ENCODE measurements around the gene ADGRD1.

The ADGRD1 gene

DNA sequence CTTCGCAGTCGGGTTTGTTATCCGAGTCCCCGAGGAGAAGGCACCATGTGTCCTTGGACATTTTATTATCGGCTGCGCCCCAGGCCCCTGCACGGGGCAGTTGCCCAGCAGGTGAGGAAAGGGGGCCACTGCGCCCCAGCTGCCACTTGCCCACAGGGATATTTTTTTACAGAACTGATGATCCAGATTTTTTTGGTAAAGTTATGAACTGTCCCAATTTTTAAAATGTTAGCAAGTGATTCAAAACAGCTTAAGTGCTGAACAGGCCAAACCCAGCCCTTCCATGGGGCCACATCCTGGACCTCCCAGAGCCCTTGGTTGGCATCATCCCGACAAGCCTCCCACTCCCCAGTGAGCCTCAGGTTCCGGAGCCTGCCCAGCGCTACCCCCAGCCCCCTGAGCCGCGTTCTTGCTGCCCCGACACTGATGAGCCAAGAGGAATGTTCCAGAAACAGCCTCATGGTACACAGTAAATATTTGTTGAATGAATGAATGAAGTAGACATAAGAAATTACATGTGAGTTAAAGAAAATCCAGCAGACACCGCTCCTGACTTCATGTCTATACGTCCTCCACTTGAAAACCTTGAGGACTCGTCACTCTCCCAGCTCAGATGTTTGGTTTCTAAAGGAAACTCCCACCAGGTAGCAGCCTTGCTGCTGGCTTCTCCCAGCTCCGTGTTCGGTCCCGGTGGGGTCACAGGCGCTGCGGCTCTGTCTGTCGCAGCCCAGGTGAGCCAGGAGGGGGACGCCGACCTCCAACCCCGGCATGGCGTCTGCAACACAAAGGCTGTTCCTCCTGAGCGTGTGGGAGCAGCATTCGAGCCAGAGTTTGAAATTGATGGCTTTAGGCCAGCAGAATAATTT is 88.5 kb downstream of the ADGRD1 start:
- ATAC-seq (ENCODE audit: low read depth) (no peak), DNase-seq (ENCODE audit: low spot score) (peak; percentile 41)
- H3K4me1 ChIP-seq (ENCODE audit: insufficient read depth, poor library complexity, severe bottlenecking), result no peaks in the 10 kb centered on the region

DNA sequence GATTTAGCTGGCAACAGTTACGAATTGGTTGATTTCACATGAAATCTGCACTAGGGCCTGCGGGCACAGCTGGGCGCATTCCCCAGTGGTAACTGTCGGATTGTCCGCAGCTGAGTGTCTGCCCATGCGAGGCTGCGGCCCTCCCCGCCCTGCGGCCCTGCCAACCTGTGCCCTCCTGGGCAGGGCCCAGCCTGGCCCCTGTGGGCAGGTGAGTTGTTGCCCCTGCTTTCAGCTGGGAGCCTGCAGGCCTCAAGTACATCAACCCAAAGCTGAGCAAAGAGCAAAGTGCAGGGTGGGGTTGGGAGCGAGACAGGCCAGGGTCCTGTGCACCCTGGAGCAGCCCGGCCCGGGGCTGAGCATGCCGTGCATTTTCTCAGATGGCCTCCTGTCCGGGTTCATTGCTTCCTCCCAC is 89.1 kb downstream of the ADGRD1 start:
- peaks cover 8% of the 10 kb centered on the region for H3K27me3 ChIP-seq (ENCODE audit: insufficient read depth, poor library complexity, severe bottlenecking)
- H3K9me3 ChIP-seq (ENCODE audit: severe bottlenecking), result no peaks in the 10 kb centered on the region
- DNase-seq (ENCODE audit: low spot score) (peak; percentile 36), ATAC-seq (ENCODE audit: low read depth) (no peak)
- TF ChIP-seq, protein P1, sequence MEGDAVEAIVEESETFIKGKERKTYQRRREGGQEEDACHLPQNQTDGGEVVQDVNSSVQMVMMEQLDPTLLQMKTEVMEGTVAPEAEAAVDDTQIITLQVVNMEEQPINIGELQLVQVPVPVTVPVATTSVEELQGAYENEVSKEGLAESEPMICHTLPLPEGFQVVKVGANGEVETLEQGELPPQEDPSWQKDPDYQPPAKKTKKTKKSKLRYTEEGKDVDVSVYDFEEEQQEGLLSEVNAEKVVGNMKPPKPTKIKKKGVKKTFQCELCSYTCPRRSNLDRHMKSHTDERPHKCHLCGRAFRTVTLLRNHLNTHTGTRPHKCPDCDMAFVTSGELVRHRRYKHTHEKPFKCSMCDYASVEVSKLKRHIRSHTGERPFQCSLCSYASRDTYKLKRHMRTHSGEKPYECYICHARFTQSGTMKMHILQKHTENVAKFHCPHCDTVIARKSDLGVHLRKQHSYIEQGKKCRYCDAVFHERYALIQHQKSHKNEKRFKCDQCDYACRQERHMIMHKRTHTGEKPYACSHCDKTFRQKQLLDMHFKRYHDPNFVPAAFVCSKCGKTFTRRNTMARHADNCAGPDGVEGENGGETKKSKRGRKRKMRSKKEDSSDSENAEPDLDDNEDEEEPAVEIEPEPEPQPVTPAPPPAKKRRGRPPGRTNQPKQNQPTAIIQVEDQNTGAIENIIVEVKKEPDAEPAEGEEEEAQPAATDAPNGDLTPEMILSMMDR (IDR thresholded peaks at IDR 0.05; ENCODE audit: poor library complexity, severe bottlenecking), result no peak
- H3K4me3 ChIP-seq (ENCODE audit: severe bottlenecking), result no peak overlapping the region
- H3K36me3 ChIP-seq (ENCODE audit: low read depth), result no peaks in the 10 kb centered on the region
- H3K27ac ChIP-seq (ENCODE audit: poor library complexity, severe bottlenecking), result no peak overlapping the region
- H3K4me1 ChIP-seq (ENCODE audit: insufficient read depth, poor library complexity, severe bottlenecking), result no peaks in the 10 kb centered on the region

More for the DNA sequence above, 88.5 kb downstream of the ADGRD1 start:
- H3K36me3 ChIP-seq (ENCODE audit: low read depth), result no peaks in the 10 kb centered on the region
- no peak overlapping the region for H3K4me3 ChIP-seq (ENCODE audit: severe bottlenecking)
- H3K9me3 ChIP-seq (ENCODE audit: severe bottlenecking), result no peaks in the 10 kb centered on the region
- peaks cover 8% of the 10 kb centered on the region for H3K27me3 ChIP-seq (ENCODE audit: insufficient read depth, poor library complexity, severe bottlenecking)
- TF ChIP-seq, protein P1 (IDR thresholded peaks at IDR 0.05; ENCODE audit: poor library complexity, severe bottlenecking), result no peak
- H3K27ac ChIP-seq (ENCODE audit: poor library complexity, severe bottlenecking), result no peak overlapping the region

DNA sequence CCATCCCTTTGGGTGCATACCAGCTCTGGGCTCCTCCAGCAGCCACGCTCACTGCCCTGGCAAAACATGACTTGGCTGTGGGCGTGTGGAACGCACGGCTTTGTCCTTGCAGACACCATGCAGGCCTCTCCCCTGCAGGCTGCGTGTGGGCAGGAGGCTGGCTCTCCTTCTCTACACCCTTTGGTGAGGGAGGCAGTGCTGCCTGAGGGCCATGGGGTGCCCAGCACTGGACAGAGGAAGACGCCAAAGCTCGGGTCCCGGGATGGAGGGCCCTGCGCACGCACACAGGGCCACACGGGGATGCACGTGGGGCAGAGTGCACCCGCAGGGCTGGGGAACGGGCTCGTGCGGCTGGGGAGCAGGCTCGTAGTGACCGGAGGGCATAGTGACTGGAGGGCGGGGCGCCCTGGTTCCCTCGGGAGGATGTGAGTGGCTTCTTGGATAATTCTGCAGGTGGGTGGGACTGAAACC is 89.7 kb downstream of the ADGRD1 start:
- peak; percentile 43 for DNase-seq (ENCODE audit: low spot score)
- Histone ChIP-seq H3K4me1 (ENCODE audit: insufficient read depth, poor library complexity, severe bottlenecking) (no peaks in the 10 kb centered on the region), H3K36me3 (ENCODE audit: low read depth) (no peaks in the 10 kb centered on the region), H3K9me3 (ENCODE audit: severe bottlenecking) (no peaks in the 10 kb centered on the region), H3K4me3 (ENCODE audit: severe bottlenecking) (no peak overlapping the region), H3K27ac (ENCODE audit: poor library complexity, severe bottlenecking) (no peak overlapping the region), H3K27me3 (ENCODE audit: insufficient read depth, poor library complexity, severe bottlenecking) (peaks cover 8% of the 10 kb centered on the region)
- ATAC-seq (ENCODE audit: low read depth), result no peak
- TF ChIP-seq, protein P1 (IDR thresholded peaks at IDR 0.05; ENCODE audit: poor library complexity, severe bottlenecking), result no peak

DNA sequence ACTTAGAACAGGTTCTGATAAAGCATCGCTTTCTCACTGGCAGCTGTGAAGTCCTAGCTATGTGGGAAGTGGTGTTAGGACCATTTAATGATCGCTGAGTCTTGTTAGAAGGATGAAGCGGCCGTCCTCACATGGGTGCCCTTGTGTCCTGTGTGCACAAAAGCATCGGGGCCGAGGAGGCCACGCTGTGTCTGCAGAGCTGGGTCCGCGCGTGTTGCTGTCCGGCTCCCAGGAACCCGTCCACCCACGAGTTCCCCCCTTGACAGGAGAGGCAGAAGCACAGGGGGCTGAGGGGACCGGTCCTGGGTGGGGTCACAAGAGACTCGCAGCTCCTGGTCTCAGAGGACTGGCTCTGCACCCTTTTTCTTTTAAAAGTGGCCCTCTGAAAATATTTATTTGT is 90.4 kb downstream of the ADGRD1 start:
- TF ChIP-seq, protein P1 (IDR thresholded peaks at IDR 0.05; ENCODE audit: poor library complexity, severe bottlenecking), result no peak
- Histone ChIP-seq H3K4me3 (ENCODE audit: severe bottlenecking) (no peak overlapping the region), H3K27ac (ENCODE audit: poor library complexity, severe bottlenecking) (no peak overlapping the region), H3K4me1 (ENCODE audit: insufficient read depth, poor library complexity, severe bottlenecking) (no peaks in the 10 kb centered on the region), H3K36me3 (ENCODE audit: low read depth) (no peaks in the 10 kb centered on the region), H3K27me3 (ENCODE audit: insufficient read depth, poor library complexity, severe bottlenecking) (peaks cover 8% of the 10 kb centered on the region), H3K9me3 (ENCODE audit: severe bottlenecking) (no peaks in the 10 kb centered on the region)
- DNase-seq (ENCODE audit: low spot score) (peak; percentile 54), ATAC-seq (ENCODE audit: low read depth) (no peak)
